Type B pancreatic cell (in vitro differentiated cells): ENCODE measurements around the gene GDPGP1. TPM values are rescaled to one million over a fixed set of nuclear protein-coding genes. Genes with fewer than 3 reads are reported as not detected.
A peak's percentile ranks its signal among the peaks of the same experiment; 100 is the strongest.

Source experiments
- DNase-seq: peaks from one replicate; pipeline ENCODE4 v3.0.0; 2021; ENCODE audit warnings: mixed read lengths; ENCODE audit not compliant: unreplicated experiment; ENCODE audit errors: extremely low spot score
- H3K27ac Mint-ChIP-seq: 2 replicates; pipeline ENCODE4 v1.8.0; 2021; ENCODE audit warnings: mild to moderate bottlenecking, mixed read lengths
- H3K27me3 Mint-ChIP-seq: 2 replicates; pipeline ENCODE4 v1.8.0; 2021; ENCODE audit warnings: mixed read lengths
- H3K36me3 Mint-ChIP-seq: 2 replicates; pipeline ENCODE4 v1.8.0; 2021; ENCODE audit warnings: mixed read lengths
- H3K4me1 Mint-ChIP-seq: one replicate; pipeline ENCODE4 v1.8.0; 2021; ENCODE audit warnings: mixed read lengths; ENCODE audit not compliant: unreplicated experiment
- H3K4me3 Mint-ChIP-seq: 2 replicates; pipeline ENCODE4 v1.8.0; 2021; ENCODE audit warnings: mild to moderate bottlenecking, mixed read lengths
- H3K9me3 Mint-ChIP-seq: 2 replicates; pipeline ENCODE4 v1.8.0; 2021; ENCODE audit warnings: mixed read lengths
- CTCF ChIP-seq: fragments of 200-600 bp; sonication (generic); conservative IDR thresholded peaks from 2 replicates; pipeline ENCODE4 v1.5.0; 2021; ENCODE audit warnings: antibody characterized with exemption, mild to moderate bottlenecking
- total RNA-seq: library from RNA; stranded (reverse); gene quantifications from 2 replicates; pipeline ENCODE4 v1.2.1, GENCODE V29; 2021; ENCODE audit warnings: low replicate concordance

The GDPGP1 gene
- total RNA-seq, 1 donor from 2014 or later, result 6.1 TPM

DNA sequence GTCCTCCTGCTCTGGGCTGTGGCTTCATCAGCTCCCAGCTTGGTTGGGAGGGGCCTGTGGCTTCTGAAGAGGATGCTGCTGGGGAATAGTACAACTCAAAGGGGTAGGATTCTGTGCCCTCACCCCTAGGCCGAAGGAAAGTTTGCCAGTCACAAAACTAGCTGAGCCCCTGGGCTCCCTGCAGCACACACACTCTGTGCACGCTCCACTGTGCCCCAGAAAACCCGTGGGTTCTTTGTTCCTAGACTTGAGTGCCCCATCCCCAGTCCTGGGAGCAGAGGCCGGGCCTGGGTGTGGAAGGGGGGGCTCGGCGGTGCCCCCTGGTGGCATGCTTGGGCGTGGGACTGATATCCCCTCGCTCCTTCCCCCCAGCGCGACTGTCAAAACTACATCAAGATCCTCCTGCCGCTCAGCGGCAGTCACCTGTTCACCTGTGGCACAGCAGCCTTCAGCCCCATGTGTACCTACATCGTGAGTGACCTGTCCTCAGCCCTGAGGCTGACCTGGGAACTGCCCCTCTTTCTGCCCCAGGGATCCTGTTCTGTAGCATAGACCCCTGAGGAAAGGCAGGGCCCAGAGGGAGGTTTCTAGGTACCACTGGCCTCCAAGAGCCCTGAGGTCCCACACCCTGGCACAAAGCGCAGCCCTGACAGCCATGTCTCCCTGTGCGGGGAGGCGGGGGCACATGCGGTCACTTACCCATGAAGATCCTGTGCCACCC is 14.4 kb upstream of the GDPGP1 start:
- Mint-ChIP-seq H3K4me1 (peaks cover 11% of the 10 kb centered on the region), H3K4me3 (no peak overlapping the region), H3K27ac (no peak overlapping the region), H3K27me3 (no peaks in the 10 kb centered on the region), H3K36me3 (peaks cover 3% of the 10 kb centered on the region), H3K9me3 (no peaks in the 10 kb centered on the region)
- no peak for DNase-seq
- TF ChIP-seq CTCF, result peak; percentile 80

GRCh38 chr15:90221246-90221900 is 12.6 kb upstream of the GDPGP1 start:
- no peak for DNase-seq
- Mint-ChIP-seq H3K4me1 (peaks cover 8% of the 10 kb centered on the region), H3K27me3 (no peaks in the 10 kb centered on the region), H3K36me3 (peaks cover 4% of the 10 kb centered on the region), H3K27ac (no peak overlapping the region), H3K4me3 (no peak overlapping the region), H3K9me3 (no peaks in the 10 kb centered on the region)
- peak; percentile 65 for TF ChIP-seq CTCF

DNA sequence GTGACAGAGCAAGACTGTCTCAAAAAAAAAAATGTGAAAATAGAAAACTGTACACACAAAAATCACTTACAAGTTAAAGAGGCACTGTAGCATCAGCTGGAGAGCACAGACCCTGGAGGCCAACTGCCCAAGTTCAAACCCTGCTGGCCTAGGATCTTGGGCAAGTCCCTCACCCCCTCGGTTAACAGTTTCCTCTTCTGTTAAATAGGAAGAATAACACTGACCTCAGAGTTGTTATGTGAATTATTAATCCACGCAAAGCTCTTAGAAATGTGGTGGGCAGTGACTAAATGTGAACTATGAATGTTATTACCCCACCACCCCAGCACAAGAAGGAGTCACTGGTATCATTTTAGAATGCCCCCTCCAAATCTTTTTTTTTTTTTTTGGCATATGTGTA is 11.5 kb upstream of the GDPGP1 start:
- no peak for TF ChIP-seq CTCF
- H3K4me3 Mint-ChIP-seq, result no peak overlapping the region
- H3K9me3 Mint-ChIP-seq, result no peaks in the 10 kb centered on the region
- no peak overlapping the region for H3K27ac Mint-ChIP-seq
- H3K4me1 Mint-ChIP-seq, result peaks cover 8% of the 10 kb centered on the region
- peaks cover 4% of the 10 kb centered on the region for H3K36me3 Mint-ChIP-seq
- no peaks in the 10 kb centered on the region for H3K27me3 Mint-ChIP-seq
- DNase-seq, result no peak

GRCh38 chr15:90223441-90224165 is 10.4 kb upstream of the GDPGP1 start:
- Mint-ChIP-seq H3K36me3 (peaks cover 4% of the 10 kb centered on the region), H3K9me3 (no peaks in the 10 kb centered on the region), H3K27ac (no peak overlapping the region), H3K4me1 (peaks cover 7% of the 10 kb centered on the region), H3K4me3 (no peak overlapping the region), H3K27me3 (no peaks in the 10 kb centered on the region)
- no peak for TF ChIP-seq CTCF
- no peak for DNase-seq

DNA sequence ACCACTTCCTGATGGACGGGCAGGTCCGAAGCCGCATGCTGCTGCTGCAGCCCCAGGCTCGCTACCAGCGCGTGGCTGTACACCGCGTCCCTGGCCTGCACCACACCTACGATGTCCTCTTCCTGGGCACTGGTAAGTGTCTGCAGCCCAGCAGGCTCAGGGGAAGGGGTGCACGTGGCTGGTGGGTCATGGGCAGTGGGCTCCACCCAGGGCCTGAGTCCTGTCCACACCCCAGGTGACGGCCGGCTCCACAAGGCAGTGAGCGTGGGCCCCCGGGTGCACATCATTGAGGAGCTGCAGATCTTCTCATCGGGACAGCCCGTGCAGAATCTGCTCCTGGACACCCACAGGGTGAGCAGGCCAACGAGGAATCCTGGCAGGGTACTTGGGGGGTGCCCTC is 9.0 kb upstream of the GDPGP1 start:
- Mint-ChIP-seq H3K36me3 (peaks cover 11% of the 10 kb centered on the region), H3K27ac (no peak overlapping the region), H3K4me3 (no peak overlapping the region), H3K4me1 (no peaks in the 10 kb centered on the region), H3K27me3 (no peaks in the 10 kb centered on the region), H3K9me3 (no peaks in the 10 kb centered on the region)
- TF ChIP-seq CTCF, result no peak
- no peak for DNase-seq
